WERI-Rb-1 (cell line): ENCODE data around the gene RAB6B.

Source experiments
- DNase-seq: peaks from one replicate; pipeline ENCODE4 v3.0.0-alpha.2; 2020
- H3K27ac ChIP-seq: fragments of 250-450 bp; sonication (Bioruptor Pico); 2 replicates; pipeline ENCODE4 v1.5.1; 2020; ENCODE audit warnings: mild to moderate bottlenecking, moderate library complexity
- H3K27me3 ChIP-seq: fragments of 250-450 bp; sonication (Bioruptor Pico); 2 replicates; pipeline ENCODE4 v1.5.1; 2021; ENCODE audit warnings: mild to moderate bottlenecking, low read depth, moderate library complexity; ENCODE audit not compliant: insufficient read depth, severe bottlenecking
- H3K36me3 ChIP-seq: fragments of 250-450 bp; sonication (Bioruptor Pico); 2 replicates; pipeline ENCODE4 v1.5.1; 2020; ENCODE audit warnings: mild to moderate bottlenecking, moderate library complexity
- H3K4me3 ChIP-seq: 2 replicates; pipeline ENCODE4 v1.5.1; 2011; ENCODE audit warnings: low read depth, mild to moderate bottlenecking, control low read depth, low read length
- H3K9me3 ChIP-seq: fragments of 250-450 bp; sonication (Bioruptor Pico); 2 replicates; pipeline ENCODE4 v1.5.1; 2021; ENCODE audit warnings: mild to moderate bottlenecking, moderate library complexity; ENCODE audit not compliant: severe bottlenecking
- CTCF ChIP-seq: IDR thresholded peaks from 2 replicates; pipeline ENCODE4 v1.5.1; 2011; ENCODE audit warnings: low read depth, mild to moderate bottlenecking, control low read depth, inconsistent platforms, low read length

RAB6B gene

GRCh38 chr3:133799794-133800585 lies 95.7 kb downstream of the RAB6B start:
- no peaks in the 10 kb centered on the region for H3K9me3 ChIP-seq
- no peak for TF ChIP-seq CTCF
- H3K27me3 ChIP-seq: no peaks in the 10 kb centered on the region
- H3K36me3 ChIP-seq: no peaks in the 10 kb centered on the region
- H3K4me3 ChIP-seq: no peak overlapping the region
- no peak for DNase-seq
- H3K27ac ChIP-seq: no peak overlapping the region

DNA sequence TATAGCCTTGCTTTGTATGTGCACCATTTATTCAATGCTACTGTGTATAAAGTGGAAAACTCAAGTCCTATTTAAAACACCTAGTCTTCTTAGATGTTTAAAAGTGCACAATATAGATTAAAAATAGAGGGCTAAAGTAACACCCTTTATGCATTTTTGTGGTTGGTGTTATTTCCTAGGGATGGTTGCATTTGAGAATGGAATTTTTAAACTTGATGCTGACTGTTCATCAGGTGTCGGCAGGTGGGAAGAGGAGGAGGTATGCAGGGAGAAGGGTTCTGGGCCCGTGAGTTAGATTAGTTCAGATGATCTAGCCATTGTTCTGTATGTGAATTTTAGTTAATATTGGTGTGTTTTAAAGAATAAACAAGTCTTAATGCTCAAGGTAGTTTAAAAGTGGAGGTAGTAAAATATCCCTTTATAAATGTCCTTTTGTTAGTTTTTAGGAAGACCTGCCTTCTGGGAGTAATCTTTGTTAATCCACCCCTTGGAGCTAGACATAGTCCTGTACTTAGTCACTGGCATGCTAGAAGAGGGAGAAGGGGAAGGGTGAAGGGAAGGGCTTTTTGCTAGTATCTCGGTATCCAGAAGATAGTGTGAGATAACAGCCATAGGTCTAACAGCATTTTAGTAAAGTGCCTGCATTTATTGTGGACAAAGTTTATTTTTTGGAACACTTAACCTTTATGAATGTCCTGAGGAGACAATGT lies 98.1 kb downstream of the RAB6B start:
- no peaks in the 10 kb centered on the region for H3K27me3 ChIP-seq
- no peak for TF ChIP-seq CTCF
- peaks cover under 1% of the 10 kb centered on the region for H3K9me3 ChIP-seq
- H3K36me3 ChIP-seq: no peaks in the 10 kb centered on the region
- H3K27ac ChIP-seq: no peak overlapping the region
- DNase-seq: no peak
- H3K4me3 ChIP-seq: no peak overlapping the region

- no peak for TF ChIP-seq CTCF
- no peak overlapping the region for H3K4me3 ChIP-seq
- no peak for DNase-seq
- no peak overlapping the region for H3K27ac ChIP-seq
- peaks cover 13% of the 10 kb centered on the region for H3K9me3 ChIP-seq
- no peaks in the 10 kb centered on the region for H3K27me3 ChIP-seq
- no peaks in the 10 kb centered on the region for H3K36me3 ChIP-seq
These were observed 103.4 kb downstream of the RAB6B start for GRCh38 chr3:133792171-133792763.

- peaks cover 13% of the 10 kb centered on the region for H3K9me3 ChIP-seq
- no peaks in the 10 kb centered on the region for H3K27me3 ChIP-seq
- no peak overlapping the region for H3K27ac ChIP-seq
- H3K4me3 ChIP-seq: no peak overlapping the region
- H3K36me3 ChIP-seq: no peaks in the 10 kb centered on the region
- TF ChIP-seq CTCF: no peak
- DNase-seq: no peak
These were observed 107.7 kb downstream of the RAB6B start for GRCh38 chr3:133788024-133788423.

- H3K27ac ChIP-seq: no peak overlapping the region
- H3K4me3 ChIP-seq: no peak overlapping the region
- TF ChIP-seq CTCF: no peak
- no peak for DNase-seq
- no peaks in the 10 kb centered on the region for H3K36me3 ChIP-seq
- H3K9me3 ChIP-seq: no peaks in the 10 kb centered on the region
- H3K27me3 ChIP-seq: no peaks in the 10 kb centered on the region
These were observed 111.9 kb downstream of the RAB6B start for GRCh38 chr3:133783762-133784161.
